ENCODE data around the gene PRSS27. TPM values are rescaled to one million over a fixed set of nuclear protein-coding genes. Genes with fewer than 3 reads are reported as not detected.

The PRSS27 gene
- total RNA-seq, 2 donors from 2014 or later = 0.51 TPM; not detected in 1

GRCh38 chr16:2709588-2709984, 10.4 kb downstream of the PRSS27 start:
- Histone ChIP-seq H3K9me3 (no peaks in the 10 kb centered on the region), H3K36me3 (peaks cover 36% of the 10 kb centered on the region), H3K27me3 (no peaks in the 10 kb centered on the region), H3K4me1 (no peaks in the 10 kb centered on the region), H3K4me3 (no peak overlapping the region), H3K27ac (no peak overlapping the region)
- no peak for DNase-seq (ENCODE audit: low spot score)
- TF ChIP-seq CTCF (IDR thresholded peaks at IDR 0.05) = no peak

- Histone ChIP-seq H3K9me3 (no peaks in the 10 kb centered on the region), H3K27me3 (no peaks in the 10 kb centered on the region), H3K27ac (no peak overlapping the region), H3K4me1 (peaks cover 0 to 5% of the 10 kb centered on the region in 2 donors), H3K36me3 (peaks cover 36% of the 10 kb centered on the region), H3K4me3 (no peak overlapping the region)
- TF ChIP-seq CTCF (IDR thresholded peaks at IDR 0.05) = no peak
- no peak for DNase-seq (ENCODE audit: low spot score)
These were observed 11.0 kb downstream of the PRSS27 start for GRCh38 chr16:2708955-2709587.

- TF ChIP-seq CTCF (IDR thresholded peaks at IDR 0.05) = no peak
- Histone ChIP-seq H3K27ac (no peak overlapping the region), H3K9me3 (no peaks in the 10 kb centered on the region), H3K4me1 (peaks cover 0 to 11% of the 10 kb centered on the region in 2 donors), H3K27me3 (no peaks in the 10 kb centered on the region), H3K4me3 (no peak overlapping the region), H3K36me3 (peaks cover 36% of the 10 kb centered on the region)
- no peak for DNase-seq (ENCODE audit: low spot score)
These were observed 11.8 kb downstream of the PRSS27 start for GRCh38 chr16:2708290-2708639.

GRCh38 chr16:2707368-2708289, 12.4 kb downstream of the PRSS27 start:
- no peak for DNase-seq (ENCODE audit: low spot score)
- H3K9me3 ChIP-seq = no peaks in the 10 kb centered on the region
- H3K4me1 ChIP-seq = peaks cover 0 to 14% of the 10 kb centered on the region in 2 donors
- H3K27ac ChIP-seq = no peak overlapping the region
- peaks cover 42% of the 10 kb centered on the region for H3K36me3 ChIP-seq
- no peaks in the 10 kb centered on the region for H3K27me3 ChIP-seq
- no peak for TF ChIP-seq CTCF (IDR thresholded peaks at IDR 0.05)
- H3K4me3 ChIP-seq = no peak overlapping the region

GRCh38 chr16:2706611-2707311, 13.3 kb downstream of the PRSS27 start:
- peaks cover 50% of the 10 kb centered on the region for H3K36me3 ChIP-seq
- H3K9me3 ChIP-seq = no peaks in the 10 kb centered on the region
- no peak overlapping the region for H3K4me3 ChIP-seq
- no peak for DNase-seq (ENCODE audit: low spot score)
- TF ChIP-seq CTCF (IDR thresholded peaks at IDR 0.05) = no peak
- H3K4me1 ChIP-seq = peaks cover 0 to 14% of the 10 kb centered on the region in 2 donors
- no peak overlapping the region for H3K27ac ChIP-seq
- no peaks in the 10 kb centered on the region for H3K27me3 ChIP-seq
